Smooth muscle cell of the umbilical artery (primary cell): ENCODE results near the gene BHLHE23. TPM values are rescaled to one million over a fixed set of nuclear protein-coding genes. Genes with fewer than 3 reads are reported as not detected.

Experiments used
- total RNA-seq: library from RNA; depleted of rRNA; stranded (reverse); fragments of >200 nt; gene quantifications from 2 replicates; pipeline ENCODE4 v1.2.3, GENCODE V29; 2014

Gene BHLHE23
- total RNA-seq, result not detected in 2 replicates

GRCh38 chr20:63006540-63007359 is at the start of gene BHLHE23:
Gene BHLHE23 (minus strand): TSS chr20:63006964. CDS start chr20:63006774, 190 bp downstream.

Other genes with a start within 250 kb of the BHLHE23 start
- gene MRGBP, start 210.5 kb downstream of the BHLHE23 start, total RNA-seq, result 17.5 and 19.3 TPM in 2 replicates
- gene OGFR, start 202.1 kb downstream of the BHLHE23 start, total RNA-seq, result 27.6 and 32.4 TPM in 2 replicates
- 0.30 TPM in 1 of 2 replicates, not detected in the other for gene COL9A3, start 189.9 kb downstream of the BHLHE23 start, total RNA-seq
- 20.1 and 27.6 TPM in 2 replicates for gene TCFL5, start 145.1 kb downstream of the BHLHE23 start, total RNA-seq
- 33.3 and 55.6 TPM in 2 replicates for gene DIDO1, start 80.5 kb downstream of the BHLHE23 start, total RNA-seq
- 28.4 and 34.7 TPM in 2 replicates for gene GID8, start 68.8 kb downstream of the BHLHE23 start, total RNA-seq
- gene SLC17A9, start 54.3 kb downstream of the BHLHE23 start, total RNA-seq, result 28.8 and 58.5 TPM in 2 replicates
- gene YTHDF1, start 209.2 kb upstream of the BHLHE23 start, total RNA-seq, result 17.8 and 25.2 TPM in 2 replicates
- 0.30 TPM in 1 of 2 replicates, not detected in the other for gene BIRC7, start 228.9 kb upstream of the BHLHE23 start, total RNA-seq
- gene NKAIN4, start 247.5 kb upstream of the BHLHE23 start, total RNA-seq, result not detected in 2 replicates